K562 treated with DMSO at 1 percent for 24 hours (cell line): ENCODE results near the gene MEF2D. TPM values are rescaled to one million over a fixed set of nuclear protein-coding genes. Genes with fewer than 3 reads are reported as not detected.

Experiments used
- total RNA-seq: library from RNA; unstranded; fragments of 300-600 nt; gene quantifications from 2 replicates; pipeline ENCODE4 v1.2.3, GENCODE V29; 2022; ENCODE audit warnings: low read depth; ENCODE audit not compliant: insufficient read depth

Gene MEF2D
- total RNA-seq: 12.9 and 13.0 TPM in 2 replicates

DNA sequence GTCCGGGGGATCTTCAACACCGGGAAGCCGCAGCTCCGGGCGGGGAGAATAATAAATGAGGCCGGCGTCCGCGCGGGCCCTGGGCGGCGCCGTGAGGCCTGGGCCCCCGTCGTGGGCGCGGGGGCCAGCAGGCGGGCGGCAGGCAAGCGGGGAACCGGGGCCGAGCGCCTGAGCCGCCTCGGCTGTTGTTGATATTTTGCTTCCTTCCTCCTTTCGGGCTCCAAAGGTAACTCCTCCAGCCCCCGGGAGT lies at the start of gene MEF2D:
Gene MEF2D (minus strand): TSS at position 233 of the 250 bp plus-strand sequence. CDS start 17,483 bp downstream, outside the sequence.

Other genes starting within 250 kb of the MEF2D start
- gene SMG5, start 217.9 kb downstream of the MEF2D start, total RNA-seq: 63.6 and 66.7 TPM in 2 replicates
- 6.7 and 8.4 TPM in 2 replicates for gene TMEM79, start 216.4 kb downstream of the MEF2D start, total RNA-seq
- 33.6 and 40.0 TPM in 2 replicates for gene GLMP, start 205.1 kb downstream of the MEF2D start, total RNA-seq
- not detected in 2 replicates for gene VHLL, start 201.5 kb downstream of the MEF2D start, total RNA-seq
- 299 and 322 TPM in 2 replicates for gene CCT3, start 162.5 kb downstream of the MEF2D start, total RNA-seq
- gene TSACC, start 162.2 kb downstream of the MEF2D start, total RNA-seq: 2.1 TPM in 1 of 2 replicates, not detected in the other
- not detected in 2 replicates for gene RHBG, start 131.6 kb downstream of the MEF2D start, total RNA-seq
- gene IQGAP3, start 71.8 kb upstream of the MEF2D start, total RNA-seq: 25.8 and 26.3 TPM in 2 replicates
- not detected in 2 replicates for gene TTC24, start 78.9 kb upstream of the MEF2D start, total RNA-seq
- gene NAXE, start 91.0 kb upstream of the MEF2D start, total RNA-seq: 150 and 152 TPM in 2 replicates
- gene GPATCH4, start 100.7 kb upstream of the MEF2D start, total RNA-seq: 14.5 and 15.0 TPM in 2 replicates
- gene HAPLN2, start 118.6 kb upstream of the MEF2D start, total RNA-seq: 5.1 and 5.2 TPM in 2 replicates
- gene BCAN, start 141.3 kb upstream of the MEF2D start, total RNA-seq: 0.31 and 0.39 TPM in 2 replicates
- 6.8 and 7.7 TPM in 2 replicates for gene NES, start 176.6 kb upstream of the MEF2D start, total RNA-seq
- gene CRABP2, start 204.8 kb upstream of the MEF2D start, total RNA-seq: 2.5 and 4.2 TPM in 2 replicates
- gene METTL25B, start 227.7 kb upstream of the MEF2D start, total RNA-seq: 72.0 and 76.3 TPM in 2 replicates
- 35.3 and 37.3 TPM in 2 replicates for gene ISG20L2, start 228.0 kb upstream of the MEF2D start, total RNA-seq
- 21.1 and 32.9 TPM in 2 replicates for gene MRPL24, start 240.3 kb upstream of the MEF2D start, total RNA-seq